ENCODE data around the gene WDR90.
"Not testable (repeated sequence)": the region's sequence is repeated elsewhere in the genome, so short reads cannot be mapped to it uniquely, and the experiment has no call there.

The WDR90 gene

DNA sequence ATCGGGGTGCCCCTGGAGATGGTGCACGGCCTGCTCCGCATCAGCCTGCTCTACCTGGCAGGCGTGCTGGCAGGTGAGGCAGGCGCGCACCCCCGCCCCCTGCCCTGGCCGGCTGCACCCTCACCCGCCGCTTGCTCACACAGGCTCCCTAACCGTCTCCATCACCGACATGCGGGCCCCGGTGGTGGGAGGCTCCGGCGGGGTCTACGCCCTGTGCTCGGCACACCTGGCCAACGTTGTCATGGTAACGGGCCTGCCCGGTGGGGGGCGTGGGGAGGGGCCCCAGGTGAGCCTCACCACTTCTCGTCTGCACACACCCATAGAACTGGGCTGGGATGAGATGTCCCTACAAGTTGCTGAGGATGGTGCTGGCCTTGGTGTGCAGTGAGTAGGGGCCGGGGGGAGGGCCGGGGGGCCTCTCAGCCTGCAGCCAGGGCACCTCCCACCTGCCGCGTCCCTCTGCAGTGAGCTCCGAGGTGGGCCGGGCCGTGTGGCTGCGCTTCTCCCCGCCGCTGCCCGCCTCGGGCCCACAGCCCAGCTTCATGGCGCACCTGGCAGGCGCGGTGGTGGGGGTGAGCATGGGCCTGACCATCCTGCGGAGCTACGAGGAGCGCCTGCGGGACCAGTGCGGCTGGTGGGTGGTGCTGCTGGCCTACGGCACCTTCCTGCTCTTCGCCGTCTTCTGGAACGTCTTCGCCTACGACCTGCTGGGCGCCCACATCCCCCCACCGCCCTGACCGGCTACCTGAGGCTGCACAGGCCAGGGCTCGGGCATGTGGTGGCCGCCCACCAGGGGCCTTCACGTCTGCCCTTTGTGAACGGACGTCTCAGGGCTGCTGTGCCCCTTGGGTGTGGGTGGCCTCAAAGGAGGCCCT is 28.4 kb downstream of the WDR90 start:
- no peak for DNase-seq

DNA sequence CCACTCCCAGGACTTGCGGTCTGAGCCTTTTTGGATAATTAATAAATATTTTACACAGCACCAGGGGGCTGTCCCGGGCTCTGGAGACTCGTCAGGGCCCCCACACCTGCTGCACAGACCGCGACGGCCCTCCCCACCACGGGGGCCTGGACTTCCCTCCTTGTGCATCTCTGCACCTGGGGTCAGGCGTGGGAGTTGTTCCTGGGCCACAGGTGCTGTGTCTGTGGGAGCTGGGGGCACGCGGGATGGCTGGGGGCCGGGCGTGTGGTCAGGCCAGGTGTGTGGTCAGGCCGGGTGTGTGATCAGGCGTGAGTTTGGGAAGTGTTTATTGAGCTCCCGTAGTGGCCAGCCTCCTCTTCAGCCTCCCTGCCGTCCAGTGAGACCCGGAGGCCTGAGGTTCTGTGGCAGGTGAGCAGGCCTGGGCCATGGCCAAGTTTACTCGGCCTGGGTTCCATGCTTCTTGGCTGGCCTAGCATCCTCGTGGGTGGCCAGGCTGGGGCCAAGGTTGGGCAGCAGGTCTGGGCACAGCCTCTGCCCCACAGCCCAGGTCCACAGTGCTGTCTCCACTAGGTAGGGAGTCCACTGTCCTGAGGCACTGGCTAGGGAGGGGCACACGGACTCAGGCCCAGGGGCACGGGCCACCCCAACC is 29.2 kb downstream of the WDR90 start:
- DNase-seq: no peak

DNA sequence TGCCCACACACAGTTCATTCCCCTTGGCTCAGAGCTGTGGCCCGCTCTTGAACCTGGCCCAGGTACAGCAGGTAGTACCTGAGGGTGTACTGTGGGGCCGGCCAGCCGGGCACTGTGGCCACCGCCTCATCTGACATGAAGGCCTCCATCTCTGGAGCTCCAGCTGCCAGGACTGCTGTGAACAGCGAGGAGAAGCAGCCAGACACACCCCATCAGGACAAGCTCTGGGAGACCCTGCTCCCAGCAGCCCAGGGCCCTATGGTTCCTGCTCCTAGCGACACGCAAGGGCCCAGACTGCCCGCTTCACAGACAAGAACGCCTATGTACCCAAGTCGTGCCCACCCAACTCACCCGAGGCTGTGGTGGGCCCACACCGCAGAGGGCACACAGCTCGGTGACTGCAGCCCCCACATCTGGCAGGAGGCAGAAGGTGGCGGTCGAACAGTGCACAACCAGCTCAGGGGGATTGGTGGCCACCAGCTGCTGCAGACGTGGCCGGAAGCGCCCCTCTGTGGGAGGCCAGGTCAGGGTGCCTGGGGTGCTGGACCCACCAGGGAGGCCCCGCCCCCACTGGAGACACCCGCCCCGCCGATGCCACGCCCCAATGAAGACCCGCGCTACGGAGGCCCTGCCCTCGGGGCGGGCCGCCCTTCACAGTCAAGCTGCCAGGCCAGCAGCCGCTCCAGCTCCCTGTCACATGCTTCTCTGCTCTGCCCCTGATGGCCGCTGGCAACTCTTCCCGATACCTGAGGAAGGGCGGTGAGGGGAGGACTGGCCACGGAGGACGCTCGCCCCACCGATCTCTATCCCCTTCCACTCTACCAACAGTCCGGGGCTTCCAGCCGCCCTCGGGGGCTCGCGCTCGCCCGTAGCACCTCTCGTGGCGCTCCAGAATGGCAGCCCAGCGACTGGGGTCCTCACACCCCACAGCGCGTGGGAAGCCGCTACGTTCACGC is 30.0 kb downstream of the WDR90 start:
- DNase-seq: peak; percentile 51

DNA sequence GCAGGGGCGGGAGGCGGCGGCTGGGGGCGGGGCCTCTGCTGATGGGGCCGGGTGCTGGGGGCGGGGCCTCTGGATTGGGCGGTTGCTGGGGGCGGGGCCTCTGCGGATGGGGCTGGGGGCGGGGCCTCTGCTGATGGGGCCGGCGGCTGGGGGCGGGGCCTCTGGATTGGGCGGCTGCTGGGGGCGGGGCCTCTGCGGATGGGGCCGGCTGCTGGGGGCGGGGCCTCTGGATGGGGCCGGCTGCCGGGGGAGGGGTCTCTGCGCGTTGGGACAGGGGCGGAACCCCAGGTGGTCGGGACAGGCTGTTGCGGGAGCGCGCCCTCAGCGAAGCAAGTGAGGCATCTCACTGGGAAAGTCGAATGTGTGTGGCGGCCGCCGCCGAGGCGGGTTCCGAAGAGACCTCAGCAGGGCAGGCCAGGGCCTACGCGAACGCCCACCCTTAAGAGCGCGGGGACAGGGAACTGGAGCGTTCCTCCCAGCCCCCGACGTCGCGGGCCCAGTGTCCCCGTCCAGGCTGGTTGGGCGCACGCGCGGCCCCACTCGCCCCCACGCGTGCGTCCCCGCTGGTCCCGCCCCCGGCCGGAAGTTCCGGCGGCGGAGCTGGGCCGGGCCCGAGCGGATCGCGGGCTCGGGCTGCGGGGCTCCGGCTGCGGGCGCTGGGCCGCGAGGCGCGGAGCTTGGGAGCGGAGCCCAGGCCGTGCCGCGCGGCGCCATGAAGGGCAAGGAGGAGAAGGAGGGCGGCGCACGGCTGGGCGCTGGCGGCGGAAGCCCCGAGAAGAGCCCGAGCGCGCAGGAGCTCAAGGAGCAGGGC is 30.9 kb downstream of the WDR90 start, which contains the start of gene STUB1:
TSS of gene STUB1 (plus strand) at position 597 of the 811 bp plus-strand sequence. CDS start at position 713, 116 bp downstream.
- DNase-seq: peak; percentile 84

DNA sequence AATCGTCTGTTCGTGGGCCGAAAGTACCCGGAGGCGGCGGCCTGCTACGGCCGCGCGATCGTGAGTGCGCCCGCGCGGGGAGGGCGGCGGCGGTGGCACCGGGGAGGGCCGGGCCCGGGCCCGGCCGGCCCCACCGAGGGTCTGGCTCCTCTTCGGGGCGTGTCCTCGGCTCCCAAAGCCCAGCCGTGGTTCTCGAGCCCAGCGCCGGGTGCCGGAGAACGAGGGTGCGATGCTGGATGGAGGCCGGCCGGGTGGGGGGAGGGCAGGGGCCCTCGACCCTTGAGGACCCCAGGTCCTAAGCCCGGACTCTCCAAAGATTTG is 31.4 kb downstream of the WDR90 start:
- no peak for DNase-seq

DNA sequence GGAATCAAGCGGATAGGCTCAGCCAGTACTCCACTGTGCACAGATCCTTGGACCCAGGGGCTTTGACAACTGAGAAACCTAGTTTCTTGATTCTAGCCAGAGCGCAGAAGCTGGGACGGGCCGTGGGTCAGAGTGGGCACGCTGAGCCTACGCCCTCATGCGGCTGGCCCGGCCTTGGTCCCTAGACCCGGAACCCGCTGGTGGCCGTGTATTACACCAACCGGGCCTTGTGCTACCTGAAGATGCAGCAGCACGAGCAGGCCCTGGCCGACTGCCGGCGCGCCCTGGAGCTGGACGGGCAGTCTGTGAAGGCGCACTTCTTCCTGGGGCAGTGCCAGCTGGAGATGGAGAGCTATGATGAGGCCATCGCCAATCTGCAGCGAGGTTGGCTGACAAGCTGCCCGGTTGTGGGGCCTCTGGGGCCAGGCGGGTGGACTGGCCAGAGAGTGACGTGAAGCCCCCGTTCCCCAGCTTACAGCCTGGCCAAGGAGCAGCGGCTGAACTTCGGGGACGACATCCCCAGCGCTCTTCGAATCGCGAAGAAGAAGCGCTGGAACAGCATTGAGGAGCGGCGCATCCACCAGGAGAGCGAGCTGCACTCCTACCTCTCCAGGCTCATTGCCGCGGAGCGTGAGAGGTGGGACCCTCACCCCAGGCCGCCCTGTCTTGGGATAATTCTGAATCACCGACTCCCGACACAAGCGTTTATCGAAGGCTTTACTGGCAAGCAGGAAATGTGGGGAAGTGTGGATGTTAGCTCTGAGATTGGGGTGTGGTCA is 32.0 kb downstream of the WDR90 start:
- DNase-seq: no peak

DNA sequence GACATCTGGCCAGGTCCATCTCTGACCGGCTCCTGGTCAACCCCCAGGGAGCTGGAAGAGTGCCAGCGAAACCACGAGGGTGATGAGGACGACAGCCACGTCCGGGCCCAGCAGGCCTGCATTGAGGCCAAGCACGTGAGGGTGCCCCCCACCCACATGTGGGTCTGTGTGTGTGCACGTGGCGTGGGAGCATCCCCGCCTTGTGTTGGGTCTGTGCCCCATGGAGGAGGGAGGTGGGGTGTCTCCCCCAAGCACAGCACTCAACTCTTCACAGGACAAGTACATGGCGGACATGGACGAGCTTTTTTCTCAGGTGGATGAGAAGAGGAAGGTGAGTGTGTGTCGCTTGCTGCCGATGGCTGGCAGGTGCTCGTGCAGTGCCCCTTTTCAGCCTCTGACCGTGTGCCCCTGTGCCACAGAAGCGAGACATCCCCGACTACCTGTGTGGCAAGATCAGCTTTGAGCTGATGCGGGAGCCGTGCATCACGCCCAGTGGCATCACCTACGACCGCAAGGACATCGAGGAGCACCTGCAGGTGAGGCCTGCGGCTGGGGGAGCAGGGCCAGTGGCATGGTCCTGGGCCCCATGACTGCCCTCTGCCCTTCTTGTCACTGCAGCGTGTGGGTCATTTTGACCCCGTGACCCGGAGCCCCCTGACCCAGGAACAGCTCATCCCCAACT is 32.7 kb downstream of the WDR90 start:
- no peak for DNase-seq

DNA sequence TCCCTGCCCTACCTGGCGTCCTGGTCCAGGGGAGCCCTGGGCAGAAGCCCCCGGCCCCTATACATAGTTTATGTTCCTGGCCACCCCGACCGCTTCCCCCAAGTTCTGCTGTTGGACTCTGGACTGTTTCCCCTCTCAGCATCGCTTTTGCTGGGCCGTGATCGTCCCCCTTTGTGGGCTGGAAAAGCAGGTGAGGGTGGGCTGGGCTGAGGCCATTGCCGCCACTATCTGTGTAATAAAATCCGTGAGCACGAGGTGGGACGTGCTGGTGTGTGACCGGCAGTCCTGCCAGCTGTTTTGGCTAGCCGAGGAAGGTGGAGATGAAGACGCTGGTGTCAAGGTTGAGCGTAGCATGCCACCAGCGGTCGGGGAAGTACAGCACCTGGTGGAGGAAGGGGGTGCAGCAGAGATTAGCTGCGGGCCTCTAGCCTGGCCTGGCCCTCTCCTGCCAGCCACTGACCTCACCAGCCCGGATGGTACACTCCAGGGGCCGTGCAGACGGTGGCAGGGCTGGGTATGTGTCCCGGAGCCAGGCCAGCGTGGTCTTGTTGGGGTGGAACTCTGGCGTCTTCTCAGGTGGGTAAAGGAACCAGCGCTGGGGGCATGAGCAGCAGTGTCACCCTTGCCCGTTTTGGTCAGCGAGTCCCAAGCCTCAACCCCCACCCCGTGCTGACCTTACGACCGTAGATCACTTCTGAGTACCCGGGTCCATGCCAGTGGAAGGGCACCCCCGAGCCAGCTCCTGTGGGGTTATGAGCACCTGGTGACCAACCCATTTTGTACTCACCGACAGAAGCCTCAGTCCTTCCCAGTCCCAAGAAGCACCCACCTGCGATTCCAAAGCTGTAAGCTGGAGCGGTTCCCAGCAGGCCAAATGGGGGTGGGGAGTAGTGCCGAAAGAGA is 33.6 kb downstream of the WDR90 start:
- no peak for DNase-seq

DNA sequence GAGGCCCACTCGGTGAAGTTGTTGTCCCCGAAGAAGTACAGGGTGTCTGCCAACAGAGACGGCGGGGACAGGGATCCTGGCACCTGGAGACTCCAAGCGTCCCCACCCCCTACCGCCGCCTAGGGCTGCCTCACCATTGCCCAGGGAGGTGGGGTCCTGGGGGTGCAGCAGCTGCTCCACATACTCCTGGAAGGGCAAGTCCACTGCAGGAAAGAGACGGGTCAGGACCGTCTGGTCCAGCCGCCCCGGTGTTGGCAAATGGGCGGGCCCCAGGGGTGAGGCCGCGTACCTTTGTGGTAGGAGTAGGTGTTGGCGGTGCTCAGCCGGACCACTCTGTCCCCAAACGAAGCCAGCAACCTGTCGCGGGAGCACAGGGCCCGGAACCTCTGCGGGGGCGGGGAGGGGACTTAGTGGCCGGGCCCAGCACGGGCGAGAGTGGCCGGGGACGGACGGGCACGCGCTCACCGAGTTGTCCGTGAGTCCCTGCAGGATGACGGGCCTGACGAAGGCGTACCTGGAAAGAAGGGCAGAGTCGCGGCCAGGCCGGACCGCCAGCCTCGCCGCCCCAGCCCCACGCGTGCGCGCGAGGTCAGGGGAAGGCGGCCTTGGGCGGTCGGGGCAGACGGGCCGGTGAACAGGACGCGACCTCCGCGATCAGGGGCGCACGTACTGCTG is 34.4 kb downstream of the WDR90 start:
- DNase-seq: no peak

DNA sequence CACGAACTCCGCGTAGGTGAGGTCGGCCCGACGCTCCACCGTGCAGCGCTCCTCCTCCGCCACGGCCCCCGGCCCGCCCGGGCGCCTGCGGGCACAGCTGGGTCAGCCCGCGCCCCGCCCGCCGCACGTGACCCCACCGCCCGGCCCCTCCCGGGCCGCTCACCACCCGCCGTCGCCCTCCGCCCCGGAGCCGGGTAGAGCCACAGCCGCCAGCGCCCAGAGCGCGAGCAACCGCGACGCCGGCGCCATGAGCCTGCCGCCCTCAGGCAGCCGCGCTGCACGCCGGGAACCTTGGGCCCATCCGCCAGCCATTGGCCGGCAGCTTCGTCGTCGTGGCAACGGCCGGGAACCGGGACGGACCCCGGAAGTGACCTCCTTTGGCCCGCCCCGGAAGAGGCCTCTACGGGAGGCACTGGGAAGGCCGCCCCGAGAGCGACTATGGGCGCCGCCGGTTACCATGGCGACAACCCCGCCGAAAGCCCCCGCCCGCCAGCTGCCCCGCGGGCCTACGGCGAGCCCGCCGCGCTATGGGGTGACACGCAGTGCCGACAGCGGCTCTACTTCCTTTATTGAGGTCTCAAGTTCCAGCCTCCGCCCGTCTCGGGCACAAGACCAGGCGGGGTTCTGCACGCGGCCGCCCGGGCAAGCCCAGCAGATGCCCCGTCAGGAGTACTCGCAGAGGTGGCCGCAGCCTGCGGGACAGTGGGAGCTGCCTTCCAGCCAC is 35.1 kb downstream of the WDR90 start, which contains the start of gene JMJD8:
TSS of gene JMJD8 (minus strand) at position 264 of the 724 bp plus-strand sequence. CDS start at position 249, 15 bp downstream.
- DNase-seq: peak; percentile 97

DNA sequence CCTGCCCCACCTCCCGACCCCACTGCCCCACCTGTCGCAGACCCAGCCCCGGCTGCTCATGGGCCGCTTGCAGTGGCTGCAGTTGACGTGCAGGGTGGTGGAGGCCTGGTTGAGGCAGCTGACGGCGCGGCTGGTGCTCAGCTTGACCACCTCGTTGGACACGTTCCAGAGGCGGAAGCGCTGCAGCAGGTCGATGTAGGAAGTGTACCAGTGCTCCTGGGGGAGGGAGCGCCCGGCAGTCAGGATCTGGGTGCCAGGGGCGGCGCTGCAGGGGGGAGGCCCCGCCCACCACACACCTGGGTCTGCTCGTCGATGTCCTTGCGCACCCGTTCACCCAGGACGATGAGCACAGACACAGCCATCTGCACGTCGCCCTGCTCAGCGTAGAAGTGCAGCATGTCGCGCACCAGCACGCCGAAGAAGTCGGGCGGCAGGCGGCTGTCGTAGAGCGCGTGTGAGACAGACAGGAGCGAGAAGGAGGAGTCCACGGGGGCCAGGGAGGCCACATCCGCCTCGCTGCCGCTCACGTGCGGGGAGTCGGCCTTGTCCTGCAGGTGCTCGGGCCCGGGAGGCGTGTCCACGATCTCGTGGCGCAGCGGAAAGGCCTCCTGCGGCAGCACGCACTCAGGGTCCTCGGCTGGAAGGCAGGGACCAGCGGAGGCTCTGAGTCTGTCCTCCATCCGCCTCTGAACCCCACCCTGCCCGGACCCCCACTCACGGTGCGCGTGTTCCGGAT is 36.0 kb downstream of the WDR90 start:
- no peak for DNase-seq

DNA sequence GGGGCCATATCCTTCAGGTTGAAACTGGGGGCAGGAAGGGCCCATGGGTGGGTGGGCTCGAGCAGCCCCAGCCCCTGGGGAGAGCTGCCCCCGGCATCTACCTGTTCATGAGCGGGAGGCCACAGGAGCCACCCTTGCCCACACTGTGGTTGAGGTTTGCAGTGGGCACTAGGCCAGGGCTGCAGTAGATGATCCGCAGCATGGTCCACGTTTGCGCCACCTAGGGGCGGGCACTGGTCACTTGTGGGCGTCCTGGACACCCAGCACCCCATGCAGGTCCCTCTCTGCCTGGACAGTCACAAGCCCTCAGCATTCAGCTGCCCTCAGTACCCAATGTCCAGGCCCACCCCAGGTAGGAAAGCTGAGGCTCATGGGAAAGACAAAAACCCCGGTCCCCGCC is 36.8 kb downstream of the WDR90 start:
- no peak for DNase-seq

DNA sequence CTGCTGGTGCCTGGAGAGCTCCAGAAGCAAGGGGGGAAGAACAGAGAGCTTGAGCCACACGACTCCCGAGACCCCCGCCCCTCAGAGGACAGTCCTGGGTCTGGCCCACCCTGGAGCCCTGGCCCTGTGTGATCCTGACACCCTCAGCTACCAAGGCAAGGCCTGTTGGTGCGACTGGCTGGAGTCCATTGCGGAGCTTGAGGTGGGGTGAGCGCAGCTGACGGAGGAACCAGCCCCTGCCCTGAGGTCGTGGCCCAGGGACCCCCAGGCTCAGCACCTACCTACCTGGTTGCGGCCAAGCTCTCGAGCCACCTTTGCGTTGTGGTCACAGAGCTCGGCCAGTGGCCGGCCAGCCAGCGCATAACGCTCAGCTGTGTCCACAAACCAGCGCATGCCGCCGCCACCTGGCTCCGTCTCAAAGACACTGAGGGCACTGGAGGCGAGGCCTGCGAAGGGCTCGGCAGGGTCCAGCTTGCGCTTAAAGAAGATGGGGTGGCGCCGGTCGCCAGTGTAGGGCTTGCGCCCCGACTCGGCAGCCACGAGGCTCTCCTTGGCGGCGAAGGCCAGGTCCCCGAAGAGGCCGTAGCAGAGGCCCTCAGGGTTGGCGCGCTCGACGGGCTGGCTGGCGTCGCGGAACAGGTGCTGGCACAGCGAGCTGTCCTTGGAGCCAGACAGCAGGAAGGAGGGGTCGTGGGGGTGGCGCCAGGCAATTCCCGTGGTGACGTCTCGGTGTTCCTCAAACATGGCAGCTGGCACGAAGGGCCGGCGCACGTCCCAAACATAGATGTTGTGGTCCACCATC is 37.5 kb downstream of the WDR90 start:
- DNase-seq: no peak

DNA sequence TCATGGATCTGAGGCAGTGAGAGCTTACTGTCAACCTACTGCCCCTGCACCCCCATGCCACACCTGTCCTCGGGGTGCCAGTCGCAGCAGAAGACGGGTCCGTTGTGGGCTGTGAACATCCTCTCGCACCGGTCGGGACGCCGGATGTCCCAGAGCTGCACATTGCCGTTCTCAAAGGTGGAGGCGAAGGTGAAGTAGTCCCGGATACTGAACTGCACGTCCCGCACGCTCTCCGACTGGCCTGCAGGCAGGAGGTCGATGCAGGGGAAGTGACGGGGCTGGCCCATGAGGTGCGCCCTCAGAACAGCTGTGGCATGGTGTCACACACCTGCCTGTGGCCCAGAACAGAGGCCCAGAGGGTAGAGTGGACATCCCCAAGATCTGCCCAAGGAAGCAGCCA is 38.3 kb downstream of the WDR90 start:
- DNase-seq: no peak

DNA sequence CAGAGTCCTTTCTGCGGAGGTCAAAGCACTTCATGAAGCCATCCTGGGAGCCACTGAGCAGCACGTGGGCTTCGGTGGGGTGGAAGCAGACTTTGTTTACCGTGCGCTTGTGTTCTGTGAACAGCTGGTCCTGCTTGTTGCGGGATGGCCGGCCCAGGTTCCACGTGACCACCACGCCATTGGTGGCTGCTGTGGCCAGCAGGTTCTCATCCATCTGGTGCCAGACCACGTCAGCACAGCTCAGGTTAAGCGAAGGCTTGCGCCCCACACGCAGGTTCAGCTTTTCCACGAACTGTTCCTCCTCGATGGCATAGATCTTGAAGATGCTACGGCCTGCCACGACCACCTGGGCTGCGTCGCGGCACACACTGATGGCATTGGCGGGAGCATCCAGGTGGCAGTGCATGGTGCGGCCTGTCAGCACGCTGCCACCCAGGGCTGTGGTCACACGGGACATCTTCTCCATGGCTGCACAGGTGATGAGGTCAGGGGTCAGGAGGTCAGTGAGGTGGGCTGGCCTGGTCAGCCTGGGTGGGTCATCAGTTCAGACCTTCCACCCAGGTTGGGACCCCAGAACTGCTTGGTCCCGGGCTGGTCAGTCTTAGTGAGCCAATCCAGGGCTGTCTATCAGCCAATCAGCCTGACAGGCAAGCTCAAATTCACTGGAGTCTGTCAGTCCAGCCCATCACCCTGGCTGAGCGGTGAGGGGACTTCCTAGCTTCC is 40.2 kb downstream of the WDR90 start:
- no peak for DNase-seq

DNA sequence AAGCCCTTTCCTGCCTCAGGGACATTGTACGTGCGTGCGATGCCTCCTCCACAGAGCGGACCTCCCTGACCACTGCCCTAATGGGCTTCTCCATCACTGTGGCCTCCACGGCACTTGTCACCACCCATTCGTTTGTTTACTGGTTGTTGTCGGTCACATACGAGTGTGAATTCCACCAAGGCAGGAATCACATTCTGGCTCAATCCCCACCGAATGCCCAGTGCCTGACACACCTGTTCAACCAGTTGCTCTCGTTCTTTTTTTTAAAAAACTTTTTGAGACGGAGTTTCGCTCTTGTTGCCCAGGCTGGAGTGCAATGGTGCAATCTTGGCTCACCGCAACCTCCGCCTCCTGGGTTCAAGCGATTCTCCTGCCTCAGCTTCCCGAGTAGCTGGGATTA is 42.1 kb downstream of the WDR90 start:
- not testable (repeated sequence) for DNase-seq

Data from midbrain (tissue), 1 donor.